GM12878 (cell line): ENCODE measurements around the gene SLC11A1. TPM values are rescaled to one million over a fixed set of nuclear protein-coding genes. Genes with fewer than 3 reads are reported as not detected.

Source experiments
- BCLAF1 ChIP-seq: fragments of 450-650 bp; IDR thresholded peaks from 2 replicates; pipeline ENCODE4 v1.6.1; 2017; ENCODE audit warnings: antibody characterized with exemption, mild to moderate bottlenecking, moderate library complexity
- CTCF ChIP-seq, 3 experiments: IDR thresholded peaks in 2 of 3; conservative IDR thresholded peaks in 1 of 3; 2 replicates each; pipeline ENCODE4 v1.5.1; 2011; ENCODE audit warnings: low read depth in 3 of 3, low read length in 3 of 3, mild to moderate bottlenecking in 3 of 3, control low read depth in 2 of 3, moderate library complexity in 2 of 3, inconsistent platforms in 1 of 3, mixed read lengths in 1 of 3; ENCODE audit not compliant: control insufficient read depth in 2 of 3, insufficient read depth in 1 of 3; ENCODE audit errors: extremely low read depth in 1 of 3
- EGR1 ChIP-seq, 2 experiments: IDR thresholded peaks; 1 replicate in 1 of 2; 2 replicates in 1 of 2; pipeline ENCODE4 v1.6.1; 2011 to 2012; ENCODE audit warnings: low read depth in 2 of 2, low read length in 2 of 2, borderline replicate concordance in 1 of 2, mild to moderate bottlenecking in 1 of 2, moderate library complexity in 1 of 2
- POLR2AphosphoS2 ChIP-seq: IDR thresholded peaks from 2 replicates; pipeline ENCODE4 v1.6.1; 2011; ENCODE audit warnings: low read depth, mild to moderate bottlenecking, low read length, improper control_type of control experiment, moderate library complexity
- polyA plus RNA-seq, 11 experiments: library from polyadenylated mRNA; depleted of rRNA in 4 of 11; unstranded in 6 of 11; stranded (reverse) in 5 of 11; fragments of >200 nt; fragmentation: Nextera tagmentation in 4 of 11; fragmentation: Illumina TruSeq in 1 of 11; extraction: Ambion mirVana in 4 of 11; extraction: Trizol in 1 of 11; gene quantifications; 1 replicate in 1 of 11; 2 replicates in 10 of 11; pipeline versions ENCODE4 v1.2.1 to v1.2.3, GENCODE V29; 2011 to 2016; ENCODE audit warnings: inconsistent platforms in 2 of 11, missing spikeins in 2 of 11, low read depth in 1 of 11
- total RNA-seq, 4 experiments: library from RNA; depleted of rRNA in 3 of 4; stranded (reverse); fragments of >200 nt in 3 of 4; fragmentation: Illumina TruSeq in 1 of 4; extraction: Trizol in 1 of 4; gene quantifications; 2 replicates each; pipeline versions ENCODE4 v1.2.1 to v1.2.3, GENCODE V29; 2013 to 2021
- TF ChIP-seq, protein P1 (sequence below): IDR thresholded peaks from 2 replicates; pipeline ENCODE4 v1.6.1; 2011; ENCODE audit warnings: borderline replicate concordance, low read depth, mild to moderate bottlenecking, moderate library complexity, mixed read lengths, low read length; ENCODE audit not compliant: insufficient read depth; ENCODE audit errors: extremely low read length
- TF ChIP-seq, protein P2 (sequence below): fragments of 450-650 bp; IDR thresholded peaks from 2 replicates; pipeline ENCODE4 v1.6.1; 2016; ENCODE audit warnings: mild to moderate bottlenecking, moderate library complexity, borderline replicate concordance

Gene SLC11A1
- total and polyA plus RNA-seq, 10 of the 15 experiments (the other 5 are each of a cell fraction or from before 2014, with no cell fraction given) = 0.03 to 0.38 (median 0.12) TPM

GRCh38 chr2:218395826-218396687 lies 14.0 kb downstream of the SLC11A1 start (continued):
- no peak for TF ChIP-seq BCLAF1
- TF ChIP-seq, protein P1, sequence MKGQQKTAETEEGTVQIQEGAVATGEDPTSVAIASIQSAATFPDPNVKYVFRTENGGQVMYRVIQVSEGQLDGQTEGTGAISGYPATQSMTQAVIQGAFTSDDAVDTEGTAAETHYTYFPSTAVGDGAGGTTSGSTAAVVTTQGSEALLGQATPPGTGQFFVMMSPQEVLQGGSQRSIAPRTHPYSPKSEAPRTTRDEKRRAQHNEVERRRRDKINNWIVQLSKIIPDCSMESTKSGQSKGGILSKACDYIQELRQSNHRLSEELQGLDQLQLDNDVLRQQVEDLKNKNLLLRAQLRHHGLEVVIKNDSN = no peak
- TF ChIP-seq, protein P2, sequence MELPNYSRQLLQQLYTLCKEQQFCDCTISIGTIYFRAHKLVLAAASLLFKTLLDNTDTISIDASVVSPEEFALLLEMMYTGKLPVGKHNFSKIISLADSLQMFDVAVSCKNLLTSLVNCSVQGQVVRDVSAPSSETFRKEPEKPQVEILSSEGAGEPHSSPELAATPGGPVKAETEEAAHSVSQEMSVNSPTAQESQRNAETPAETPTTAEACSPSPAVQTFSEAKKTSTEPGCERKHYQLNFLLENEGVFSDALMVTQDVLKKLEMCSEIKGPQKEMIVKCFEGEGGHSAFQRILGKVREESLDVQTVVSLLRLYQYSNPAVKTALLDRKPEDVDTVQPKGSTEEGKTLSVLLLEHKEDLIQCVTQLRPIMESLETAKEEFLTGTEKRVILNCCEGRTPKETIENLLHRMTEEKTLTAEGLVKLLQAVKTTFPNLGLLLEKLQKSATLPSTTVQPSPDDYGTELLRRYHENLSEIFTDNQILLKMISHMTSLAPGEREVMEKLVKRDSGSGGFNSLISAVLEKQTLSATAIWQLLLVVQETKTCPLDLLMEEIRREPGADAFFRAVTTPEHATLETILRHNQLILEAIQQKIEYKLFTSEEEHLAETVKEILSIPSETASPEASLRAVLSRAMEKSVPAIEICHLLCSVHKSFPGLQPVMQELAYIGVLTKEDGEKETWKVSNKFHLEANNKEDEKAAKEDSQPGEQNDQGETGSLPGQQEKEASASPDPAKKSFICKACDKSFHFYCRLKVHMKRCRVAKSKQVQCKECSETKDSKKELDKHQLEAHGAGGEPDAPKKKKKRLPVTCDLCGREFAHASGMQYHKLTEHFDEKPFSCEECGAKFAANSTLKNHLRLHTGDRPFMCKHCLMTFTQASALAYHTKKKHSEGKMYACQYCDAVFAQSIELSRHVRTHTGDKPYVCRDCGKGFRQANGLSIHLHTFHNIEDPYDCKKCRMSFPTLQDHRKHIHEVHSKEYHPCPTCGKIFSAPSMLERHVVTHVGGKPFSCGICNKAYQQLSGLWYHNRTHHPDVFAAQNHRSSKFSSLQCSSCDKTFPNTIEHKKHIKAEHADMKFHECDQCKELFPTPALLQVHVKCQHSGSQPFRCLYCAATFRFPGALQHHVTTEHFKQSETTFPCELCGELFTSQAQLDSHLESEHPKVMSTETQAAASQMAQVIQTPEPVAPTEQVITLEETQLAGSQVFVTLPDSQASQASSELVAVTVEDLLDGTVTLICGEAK = no peak; the same call in 1 of the 2 replicates
- TF ChIP-seq EGR1 (IDR thresholded peaks at IDR 0.05; ENCODE audit: borderline replicate concordance in 1 of 2, low read depth in 2 of 2, low read length in 2 of 2) = peak in 1 of 2 experiments; percentile 99; a peak in 2 of 3 replicates
- TF ChIP-seq CTCF (IDR thresholded peaks at IDR 0.05 in 2 of 3, conservative IDR thresholded peaks at IDR 0.05 in 1 of 3; ENCODE audit: control insufficient read depth in 2 of 3, extremely low read depth in 1 of 3, insufficient read depth in 1 of 3, low read depth in 3 of 3, low read length in 3 of 3) = peak; percentile 75 to 87 (median 80)
- TF ChIP-seq POLR2AphosphoS2 = peak; percentile 50
